Measurements from ENCODE around the gene MTOR. TPM values are rescaled to one million over a fixed set of nuclear protein-coding genes. Genes with fewer than 3 reads are reported as not detected.

The MTOR gene
- total and polyA plus RNA-seq, 2 of the 8 experiments (the other 6 are each of a cell fraction or from before 2014, with no cell fraction given), result 44.2 to 76.8 TPM

DNA sequence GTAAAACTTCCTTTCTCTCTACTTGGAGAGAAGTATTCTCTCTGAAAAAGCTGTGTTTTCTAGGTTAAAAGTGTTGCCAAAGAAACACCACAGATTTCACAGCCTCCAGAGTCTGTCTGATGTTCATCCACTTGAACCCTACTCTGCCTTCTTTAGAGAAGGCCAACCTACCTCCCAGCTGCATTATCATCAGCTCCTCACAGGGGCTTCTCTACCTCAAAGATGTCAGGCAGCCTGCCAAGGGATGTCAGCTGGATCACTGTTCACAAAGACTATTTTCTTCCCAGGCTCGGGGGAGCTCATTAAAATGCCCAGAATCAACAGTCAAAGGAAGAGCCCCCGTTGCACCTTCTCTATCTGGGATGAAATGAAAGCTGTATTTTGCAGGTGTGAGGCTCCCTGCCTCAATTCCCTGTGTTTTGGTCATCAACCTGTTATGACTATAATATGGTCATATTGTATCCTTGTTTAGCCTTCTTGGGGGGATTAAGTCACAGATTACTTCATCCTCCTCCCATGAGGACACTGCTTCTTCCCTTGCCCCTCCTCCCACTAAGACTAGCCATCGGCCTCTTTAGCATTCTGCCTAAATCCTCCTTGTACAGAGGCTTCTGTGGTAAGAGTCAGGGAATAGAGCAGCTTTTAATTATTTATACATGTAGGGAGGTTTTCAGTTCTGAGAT, 47.5 kb downstream of the MTOR start:
- H2BK12ac ChIP-seq (ENCODE audit: low read depth, low read length), result no peak overlapping the region
- no peak overlapping the region for H3K56ac ChIP-seq (replicated peaks; ENCODE audit: insufficient read length, low read depth, low read length)
- TF ChIP-seq ASH2L (IDR thresholded peaks at IDR 0.05; ENCODE audit: low read length) (no peak), RXRA (IDR thresholded peaks at IDR 0.05; ENCODE audit: insufficient read depth, low read depth, low read length) (no peak)
- no peak overlapping the region for H4K8ac ChIP-seq (ENCODE audit: extremely low read depth, insufficient read depth, low read length)
- no peak overlapping the region for H2BK15ac ChIP-seq (ENCODE audit: low read length)
- H3K4me2 ChIP-seq (ENCODE audit: insufficient read depth in 1 of 2, low read depth in 2 of 2, low read length in 2 of 2), result no peak overlapping the region
- H3K79me1 ChIP-seq (ENCODE audit: low read depth, low read length), result no peaks in the 10 kb centered on the region
- no peak overlapping the region for H2BK20ac ChIP-seq (ENCODE audit: low read length)
- H3K4me1 ChIP-seq (replicated peaks in 1 of 4; ENCODE audit: control insufficient read depth in 3 of 4, insufficient read depth in 4 of 4, low read length in 3 of 4), result no peaks in the 10 kb centered on the region
- no peaks in the 10 kb centered on the region for H3K27me3 ChIP-seq (replicated peaks in 1 of 4; ENCODE audit: control insufficient read depth in 3 of 4, extremely low read depth in 1 of 4, insufficient read depth in 3 of 4, low read length in 3 of 4)
- H3K18ac ChIP-seq (ENCODE audit: extremely low read depth, low read length), result no peak overlapping the region
- no peaks in the 10 kb centered on the region for H3K9me3 ChIP-seq (ENCODE audit: insufficient read depth in 2 of 2, low read depth in 1 of 2, low read length in 1 of 2)
- ChIA-PET CTCF (ENCODE audit: partially characterized antibody) (interaction anchor here (1.0 to 1.2 kb wide), 3 partner anchors 16 to 428 kb away, joined by 3 to 4 read pairs (median 3); no protein-coding TSS in a partner anchor), POLR2A (ENCODE audit: partially characterized antibody) (interaction anchor here (0.7 to 1.0 kb wide), 2 partner anchors 19 to 124 kb away, joined by 3 read pairs; no protein-coding TSS in a partner anchor)
- no peak overlapping the region for H3K9ac ChIP-seq (replicated peaks in 1 of 4; ENCODE audit: extremely low read depth in 1 of 4, low read depth in 3 of 4, low read length in 3 of 4)
- H2AK5ac ChIP-seq (ENCODE audit: low read depth, low read length), result no peak overlapping the region
- no peak overlapping the region for H4K5ac ChIP-seq (ENCODE audit: insufficient read length, low read depth, low read length)
- no peak overlapping the region for H2AFZ ChIP-seq (ENCODE audit: low read length)
- H3K4ac ChIP-seq (replicated peaks; ENCODE audit: insufficient read length, low read depth, low read length), result no peak overlapping the region
- H3K14ac ChIP-seq (ENCODE audit: insufficient read length), result no peak overlapping the region
- no peak overlapping the region for H3K27ac ChIP-seq (ENCODE audit: low read depth, low read length)
- FAIRE-seq (no peak), DNase-seq (ENCODE audit: low read depth in 1 of 2, low spot score in 2 of 2) (no peak)
- no peaks in the 10 kb centered on the region for H3K79me2 ChIP-seq (ENCODE audit: control insufficient read depth in 1 of 2, insufficient read depth in 2 of 2, low read length in 2 of 2)
- H3K4me3 ChIP-seq (ENCODE audit: extremely low read depth in 1 of 4, insufficient read depth in 2 of 4, low read depth in 3 of 4, low read length in 4 of 4), result no peak overlapping the region
- H4K91ac ChIP-seq (replicated peaks; ENCODE audit: insufficient read length, low read length), result no peak overlapping the region
- H4K20me1 ChIP-seq (replicated peaks in 1 of 2; ENCODE audit: control insufficient read depth in 1 of 2, insufficient read depth in 2 of 2, low read length in 2 of 2), result peaks cover 0 to 4% of the 10 kb centered on the region in 2 experiments
- no peaks in the 10 kb centered on the region for H3K23me2 ChIP-seq (ENCODE audit: low read depth, low read length)
- H2BK5ac ChIP-seq (ENCODE audit: low read depth, low read length), result no peak overlapping the region
- WGBS, 2 experiments (ENCODE audit: extremely low coverage in 1 of 2, insufficient coverage in 1 of 2, insufficient read length in 1 of 2, insufficient replicate concordance in 2 of 2, low coverage in 1 of 2, low lambda C conversion rate in 2 of 2, missing lambda C conversion rate in 1 of 2), result 86% methylated on average over 3 of the region's 3 CpGs; no CpG with 5 or more reads in 1 of the 2 experiments
- H3K23ac ChIP-seq (ENCODE audit: insufficient read length), result no peak overlapping the region
- no peak overlapping the region for H2BK120ac ChIP-seq (replicated peaks; ENCODE audit: low read depth, low read length)
- peaks cover 30 to 78% (median 45%) of the 10 kb centered on the region in 4 experiments for H3K36me3 ChIP-seq (ENCODE audit: control insufficient read depth in 2 of 4, insufficient read depth in 4 of 4, low read length in 3 of 4)

Data from H1 (cell line).